GM12875 (cell line): Measurements from ENCODE around the gene STARD3NL.

Source experiments
- H3K4me3 ChIP-seq: one replicate; pipeline ENCODE4 v1.5.1; 2011; ENCODE audit warnings: low read depth, low read length, control low read depth
- TF ChIP-seq, protein P1 (sequence below): IDR thresholded peaks from 2 replicates; pipeline ENCODE4 v1.5.1; 2011; ENCODE audit warnings: low read depth, mild to moderate bottlenecking, control low read depth, inconsistent platforms, low read length, moderate library complexity, borderline replicate concordance; ENCODE audit not compliant: insufficient read depth

Gene STARD3NL

DNA sequence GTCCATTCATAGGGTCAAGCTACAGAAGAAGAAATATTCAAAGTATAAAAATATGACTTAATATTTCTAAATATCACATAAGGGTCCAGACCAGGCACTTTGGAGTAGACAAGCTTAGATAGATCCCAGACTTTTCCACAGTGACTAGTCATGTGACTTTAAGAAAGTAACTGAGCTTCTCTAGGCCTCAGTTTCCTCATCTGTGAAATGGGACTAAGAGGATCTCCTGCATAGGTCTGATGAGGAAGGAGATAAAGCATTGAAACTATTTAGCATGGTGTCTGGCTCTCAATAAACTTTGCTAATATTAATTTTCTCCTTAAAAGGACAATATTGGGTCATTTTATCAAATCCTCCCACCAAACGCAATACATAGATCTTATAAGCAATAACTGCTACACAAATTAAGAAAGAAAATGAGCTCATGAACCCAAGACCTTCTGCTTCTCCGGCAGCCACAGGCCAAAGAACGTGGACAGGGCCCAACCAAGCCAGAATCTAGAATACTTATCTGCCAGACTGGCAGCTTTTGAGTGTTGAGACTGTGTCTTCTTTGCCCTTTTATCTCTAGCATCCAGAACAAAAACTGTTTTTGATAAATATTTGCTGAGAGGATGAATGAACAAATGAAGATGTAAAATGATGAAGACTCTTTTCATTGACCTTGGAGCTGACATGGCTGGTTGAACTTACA lies 97.0 kb downstream of the STARD3NL start:
- H3K4me3 ChIP-seq = no peak overlapping the region
- TF ChIP-seq, protein P1, sequence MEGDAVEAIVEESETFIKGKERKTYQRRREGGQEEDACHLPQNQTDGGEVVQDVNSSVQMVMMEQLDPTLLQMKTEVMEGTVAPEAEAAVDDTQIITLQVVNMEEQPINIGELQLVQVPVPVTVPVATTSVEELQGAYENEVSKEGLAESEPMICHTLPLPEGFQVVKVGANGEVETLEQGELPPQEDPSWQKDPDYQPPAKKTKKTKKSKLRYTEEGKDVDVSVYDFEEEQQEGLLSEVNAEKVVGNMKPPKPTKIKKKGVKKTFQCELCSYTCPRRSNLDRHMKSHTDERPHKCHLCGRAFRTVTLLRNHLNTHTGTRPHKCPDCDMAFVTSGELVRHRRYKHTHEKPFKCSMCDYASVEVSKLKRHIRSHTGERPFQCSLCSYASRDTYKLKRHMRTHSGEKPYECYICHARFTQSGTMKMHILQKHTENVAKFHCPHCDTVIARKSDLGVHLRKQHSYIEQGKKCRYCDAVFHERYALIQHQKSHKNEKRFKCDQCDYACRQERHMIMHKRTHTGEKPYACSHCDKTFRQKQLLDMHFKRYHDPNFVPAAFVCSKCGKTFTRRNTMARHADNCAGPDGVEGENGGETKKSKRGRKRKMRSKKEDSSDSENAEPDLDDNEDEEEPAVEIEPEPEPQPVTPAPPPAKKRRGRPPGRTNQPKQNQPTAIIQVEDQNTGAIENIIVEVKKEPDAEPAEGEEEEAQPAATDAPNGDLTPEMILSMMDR = no peak

DNA sequence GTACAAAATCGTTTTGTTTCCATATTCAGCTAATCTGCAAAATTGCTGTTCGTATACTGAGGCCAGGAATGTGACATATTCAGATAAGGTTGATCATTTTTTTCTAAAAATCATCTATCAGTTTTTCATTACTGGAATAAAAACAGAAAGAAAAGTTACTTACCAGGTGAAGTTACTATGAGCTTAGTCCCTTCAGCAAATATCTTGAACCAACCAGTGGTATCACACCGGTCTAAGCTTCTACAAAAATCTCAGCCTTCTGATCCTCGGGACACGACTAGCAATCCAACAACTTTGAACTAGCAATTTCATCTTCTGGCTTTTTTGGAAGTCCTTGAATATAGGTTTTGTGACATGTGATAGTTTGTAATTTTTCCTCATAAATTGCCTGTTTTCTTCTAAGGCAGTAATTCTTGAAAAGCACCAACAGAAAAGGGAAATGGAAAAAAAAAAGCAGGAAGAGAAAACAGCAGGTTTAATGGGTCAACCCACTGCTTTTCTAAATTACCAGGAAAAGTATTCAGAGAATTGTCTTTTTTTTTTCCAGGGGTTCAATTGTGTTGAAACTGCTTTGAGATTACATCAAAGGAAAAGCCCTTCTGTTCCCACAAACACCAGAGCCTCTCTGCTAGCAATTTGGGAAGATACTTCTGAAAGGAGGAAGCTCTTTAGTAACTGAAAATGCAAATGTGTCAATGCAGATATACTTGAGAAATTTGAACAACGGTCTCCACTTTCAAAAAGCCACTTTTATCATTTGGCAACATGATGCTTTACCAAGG lies 98.2 kb downstream of the STARD3NL start:
- TF ChIP-seq, protein P1 = no peak
- H3K4me3 ChIP-seq = no peak overlapping the region

DNA sequence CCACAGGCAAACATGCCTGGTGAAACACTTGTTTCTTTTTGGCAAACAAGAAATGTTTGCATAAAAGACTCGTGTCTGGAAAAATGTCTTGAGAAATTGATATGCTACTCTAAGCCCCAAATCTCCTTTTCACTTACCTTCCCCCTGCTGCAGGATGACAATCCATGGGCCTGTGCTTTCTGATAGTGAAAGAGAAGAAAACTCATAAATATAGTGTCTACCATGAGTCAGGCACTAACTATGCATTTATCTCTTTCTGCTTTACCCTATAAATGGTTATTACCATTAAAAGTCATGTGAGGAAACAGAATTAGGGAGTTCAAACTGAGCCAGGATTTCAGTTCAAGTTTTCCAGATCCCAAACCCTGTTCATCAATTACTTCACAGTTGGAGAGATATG lies 102.0 kb downstream of the STARD3NL start:
- no peak overlapping the region for H3K4me3 ChIP-seq
- TF ChIP-seq, protein P1 = no peak
